ENCODE results near the gene ZNFX1. TPM values are rescaled to one million over a fixed set of nuclear protein-coding genes. Genes with fewer than 3 reads are reported as not detected.
A peak's percentile ranks its signal among the peaks of the same experiment; 100 is the strongest.

Gene ZNFX1
- total and polyA plus RNA-seq, 9 of the 15 experiments (the other 6 are each of a cell fraction or from before 2014, with no cell fraction given), result 3.8 to 13.8 (median 10.3) TPM

DNA sequence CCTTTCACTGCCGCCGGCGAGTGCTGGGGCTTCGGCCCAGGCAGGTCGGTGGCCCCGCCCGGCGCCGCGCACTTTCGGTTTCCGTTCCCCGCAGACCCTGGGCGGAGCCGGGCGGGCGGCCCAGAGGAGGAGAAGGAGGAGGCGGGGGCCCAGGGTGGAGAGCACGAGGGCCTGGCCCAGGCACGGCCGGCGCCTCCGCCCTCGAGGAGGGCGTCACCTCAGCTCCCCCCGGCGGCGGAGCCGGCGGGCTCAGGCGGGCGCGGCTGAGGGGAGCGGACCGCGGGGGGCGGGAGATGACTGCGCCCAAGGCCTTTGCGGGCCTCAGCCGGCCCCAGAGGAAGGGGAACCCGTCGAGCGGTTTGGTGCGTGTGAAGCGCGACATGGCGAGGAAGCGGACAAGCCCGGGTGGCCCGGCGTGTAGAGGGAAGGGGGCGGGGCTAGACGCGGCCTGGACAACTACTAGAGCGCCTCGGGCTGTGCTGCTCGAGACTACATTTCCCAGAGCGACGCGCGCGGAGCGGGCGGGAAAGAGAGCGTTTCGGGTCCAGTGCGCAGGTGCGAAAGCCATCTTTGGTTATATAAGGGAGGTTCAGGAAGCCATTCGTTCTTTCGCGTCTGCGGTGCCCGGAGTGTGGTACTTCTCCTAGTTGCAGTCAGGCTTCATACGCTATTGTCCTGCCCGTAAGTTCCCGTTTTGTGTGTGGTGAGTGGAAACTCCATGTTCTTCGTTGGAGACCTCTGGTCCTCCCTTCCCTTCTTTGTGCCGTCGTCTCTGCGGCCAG lies at the start of gene ZNFX1 (continued):
- TF ChIP-seq EZH2 (IDR thresholded peaks at IDR 0.05; ENCODE audit: borderline replicate concordance, low read depth, low read length), result no peak
- TF ChIP-seq MYC (IDR thresholded peaks at IDR 0.05; ENCODE audit: low read depth, low read length), result peak; percentile 94
- no peak for TF ChIP-seq MYC (CRISPR knock-in tag; IDR thresholded peaks at IDR 0.05; ENCODE audit: borderline replicate concordance, low read depth)
- peak; percentile 52; the same call in 1 of the 2 replicates for TF ChIP-seq ZNF766 (CRISPR knock-in tag; conservative IDR thresholded peaks at IDR 0.05)
- TF ChIP-seq, protein P1, sequence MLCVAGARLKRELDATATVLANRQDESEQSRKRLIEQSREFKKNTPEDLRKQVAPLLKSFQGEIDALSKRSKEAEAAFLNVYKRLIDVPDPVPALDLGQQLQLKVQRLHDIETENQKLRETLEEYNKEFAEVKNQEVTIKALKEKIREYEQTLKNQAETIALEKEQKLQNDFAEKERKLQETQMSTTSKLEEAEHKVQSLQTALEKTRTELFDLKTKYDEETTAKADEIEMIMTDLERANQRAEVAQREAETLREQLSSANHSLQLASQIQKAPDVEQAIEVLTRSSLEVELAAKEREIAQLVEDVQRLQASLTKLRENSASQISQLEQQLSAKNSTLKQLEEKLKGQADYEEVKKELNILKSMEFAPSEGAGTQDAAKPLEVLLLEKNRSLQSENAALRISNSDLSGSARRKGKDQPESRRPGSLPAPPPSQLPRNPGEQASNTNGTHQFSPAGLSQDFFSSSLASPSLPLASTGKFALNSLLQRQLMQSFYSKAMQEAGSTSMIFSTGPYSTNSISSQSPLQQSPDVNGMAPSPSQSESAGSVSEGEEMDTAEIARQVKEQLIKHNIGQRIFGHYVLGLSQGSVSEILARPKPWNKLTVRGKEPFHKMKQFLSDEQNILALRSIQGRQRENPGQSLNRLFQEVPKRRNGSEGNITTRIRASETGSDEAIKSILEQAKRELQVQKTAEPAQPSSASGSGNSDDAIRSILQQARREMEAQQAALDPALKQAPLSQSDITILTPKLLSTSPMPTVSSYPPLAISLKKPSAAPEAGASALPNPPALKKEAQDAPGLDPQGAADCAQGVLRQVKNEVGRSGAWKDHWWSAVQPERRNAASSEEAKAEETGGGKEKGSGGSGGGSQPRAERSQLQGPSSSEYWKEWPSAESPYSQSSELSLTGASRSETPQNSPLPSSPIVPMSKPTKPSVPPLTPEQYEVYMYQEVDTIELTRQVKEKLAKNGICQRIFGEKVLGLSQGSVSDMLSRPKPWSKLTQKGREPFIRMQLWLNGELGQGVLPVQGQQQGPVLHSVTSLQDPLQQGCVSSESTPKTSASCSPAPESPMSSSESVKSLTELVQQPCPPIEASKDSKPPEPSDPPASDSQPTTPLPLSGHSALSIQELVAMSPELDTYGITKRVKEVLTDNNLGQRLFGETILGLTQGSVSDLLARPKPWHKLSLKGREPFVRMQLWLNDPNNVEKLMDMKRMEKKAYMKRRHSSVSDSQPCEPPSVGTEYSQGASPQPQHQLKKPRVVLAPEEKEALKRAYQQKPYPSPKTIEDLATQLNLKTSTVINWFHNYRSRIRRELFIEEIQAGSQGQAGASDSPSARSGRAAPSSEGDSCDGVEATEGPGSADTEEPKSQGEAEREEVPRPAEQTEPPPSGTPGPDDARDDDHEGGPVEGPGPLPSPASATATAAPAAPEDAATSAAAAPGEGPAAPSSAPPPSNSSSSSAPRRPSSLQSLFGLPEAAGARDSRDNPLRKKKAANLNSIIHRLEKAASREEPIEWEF (CRISPR knock-in tag; IDR thresholded peaks at IDR 0.05), result no peak
- no peak for TF ChIP-seq TBP (optimal IDR thresholded peaks at IDR 0.05; ENCODE audit: low read depth, low read length)
- TF ChIP-seq ZFP36 (IDR thresholded peaks at IDR 0.05; ENCODE audit: low read depth, low read length, partially characterized antibody), result peak; percentile 83
- TF ChIP-seq, protein P2, sequence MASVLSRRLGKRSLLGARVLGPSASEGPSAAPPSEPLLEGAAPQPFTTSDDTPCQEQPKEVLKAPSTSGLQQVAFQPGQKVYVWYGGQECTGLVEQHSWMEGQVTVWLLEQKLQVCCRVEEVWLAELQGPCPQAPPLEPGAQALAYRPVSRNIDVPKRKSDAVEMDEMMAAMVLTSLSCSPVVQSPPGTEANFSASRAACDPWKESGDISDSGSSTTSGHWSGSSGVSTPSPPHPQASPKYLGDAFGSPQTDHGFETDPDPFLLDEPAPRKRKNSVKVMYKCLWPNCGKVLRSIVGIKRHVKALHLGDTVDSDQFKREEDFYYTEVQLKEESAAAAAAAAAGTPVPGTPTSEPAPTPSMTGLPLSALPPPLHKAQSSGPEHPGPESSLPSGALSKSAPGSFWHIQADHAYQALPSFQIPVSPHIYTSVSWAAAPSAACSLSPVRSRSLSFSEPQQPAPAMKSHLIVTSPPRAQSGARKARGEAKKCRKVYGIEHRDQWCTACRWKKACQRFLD (CRISPR knock-in tag; IDR thresholded peaks at IDR 0.05), result peak; percentile 72; the same call in 1 of the 2 replicates
- peak; percentile 78; the same call in 1 of the 2 replicates for TF ChIP-seq ZNF24 (IDR thresholded peaks at IDR 0.05)
- TF ChIP-seq, protein P3, sequence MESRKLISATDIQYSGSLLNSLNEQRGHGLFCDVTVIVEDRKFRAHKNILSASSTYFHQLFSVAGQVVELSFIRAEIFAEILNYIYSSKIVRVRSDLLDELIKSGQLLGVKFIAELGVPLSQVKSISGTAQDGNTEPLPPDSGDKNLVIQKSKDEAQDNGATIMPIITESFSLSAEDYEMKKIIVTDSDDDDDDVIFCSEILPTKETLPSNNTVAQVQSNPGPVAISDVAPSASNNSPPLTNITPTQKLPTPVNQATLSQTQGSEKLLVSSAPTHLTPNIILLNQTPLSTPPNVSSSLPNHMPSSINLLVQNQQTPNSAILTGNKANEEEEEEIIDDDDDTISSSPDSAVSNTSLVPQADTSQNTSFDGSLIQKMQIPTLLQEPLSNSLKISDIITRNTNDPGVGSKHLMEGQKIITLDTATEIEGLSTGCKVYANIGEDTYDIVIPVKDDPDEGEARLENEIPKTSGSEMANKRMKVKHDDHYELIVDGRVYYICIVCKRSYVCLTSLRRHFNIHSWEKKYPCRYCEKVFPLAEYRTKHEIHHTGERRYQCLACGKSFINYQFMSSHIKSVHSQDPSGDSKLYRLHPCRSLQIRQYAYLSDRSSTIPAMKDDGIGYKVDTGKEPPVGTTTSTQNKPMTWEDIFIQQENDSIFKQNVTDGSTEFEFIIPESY (CRISPR knock-in tag; IDR thresholded peaks at IDR 0.05), result no peak; the same call in 1 of the 2 replicates
- TF ChIP-seq LARP7 (IDR thresholded peaks at IDR 0.05), result no peak
- no peak for TF ChIP-seq SAFB (IDR thresholded peaks at IDR 0.05; ENCODE audit: borderline replicate concordance, low read depth, low read length)
- TF ChIP-seq CEBPB (tag; IDR thresholded peaks at IDR 0.05), result no peak
- no peak for TF ChIP-seq ZNF696 (CRISPR knock-in tag; conservative IDR thresholded peaks at IDR 0.05)
- TF ChIP-seq ARID2 (IDR thresholded peaks at IDR 0.05), result no peak
- no peak for TF ChIP-seq EP300 (IDR thresholded peaks at IDR 0.05; ENCODE audit: low read length)
- TF ChIP-seq, protein P4, sequence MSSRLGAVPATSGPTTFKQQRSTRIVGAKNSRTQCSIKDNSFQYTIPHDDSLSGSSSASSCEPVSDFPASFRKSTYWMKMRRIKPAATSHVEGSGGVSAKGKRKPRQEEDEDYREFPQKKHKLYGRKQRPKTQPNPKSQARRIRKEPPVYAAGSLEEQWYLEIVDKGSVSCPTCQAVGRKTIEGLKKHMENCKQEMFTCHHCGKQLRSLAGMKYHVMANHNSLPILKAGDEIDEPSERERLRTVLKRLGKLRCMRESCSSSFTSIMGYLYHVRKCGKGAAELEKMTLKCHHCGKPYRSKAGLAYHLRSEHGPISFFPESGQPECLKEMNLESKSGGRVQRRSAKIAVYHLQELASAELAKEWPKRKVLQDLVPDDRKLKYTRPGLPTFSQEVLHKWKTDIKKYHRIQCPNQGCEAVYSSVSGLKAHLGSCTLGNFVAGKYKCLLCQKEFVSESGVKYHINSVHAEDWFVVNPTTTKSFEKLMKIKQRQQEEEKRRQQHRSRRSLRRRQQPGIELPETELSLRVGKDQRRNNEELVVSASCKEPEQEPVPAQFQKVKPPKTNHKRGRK (tag; IDR thresholded peaks at IDR 0.05), result no peak
- TF ChIP-seq ZKSCAN1 (IDR thresholded peaks at IDR 0.05; ENCODE audit: low read depth, low read length), result no peak
